NCI-H2196 treated with DMSO at 0.1 percent for 48 hours (cell line): ENCODE data around the gene OR2M3.
"Not testable (repeated sequence)": the region's sequence is repeated elsewhere in the genome, so short reads cannot be mapped to it uniquely, and the experiment has no call there.

ENCODE experiments used
- DNase-seq: peaks from one replicate; lab custom pipeline; 2025; ENCODE audit not compliant: unreplicated experiment; lab: John Stamatoyannopoulos, UW

The OR2M3 gene, protein sequence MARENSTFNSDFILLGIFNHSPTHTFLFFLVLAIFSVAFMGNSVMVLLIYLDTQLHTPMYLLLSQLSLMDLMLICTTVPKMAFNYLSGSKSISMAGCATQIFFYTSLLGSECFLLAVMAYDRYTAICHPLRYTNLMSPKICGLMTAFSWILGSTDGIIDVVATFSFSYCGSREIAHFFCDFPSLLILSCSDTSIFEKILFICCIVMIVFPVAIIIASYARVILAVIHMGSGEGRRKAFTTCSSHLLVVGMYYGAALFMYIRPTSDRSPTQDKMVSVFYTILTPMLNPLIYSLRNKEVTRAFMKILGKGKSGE

GRCh38 chr1:248196965-248197364 lies at the start of gene OR2M3:
OR2M3 (plus strand) TSS chr1:248197265; CDS start chr1:248203068, 5,803 bp downstream.
- DNase-seq = no peak

GRCh38 chr1:248152056-248152827 lies 44.8 kb upstream of the OR2M3 start:
- DNase-seq = no peak

DNA sequence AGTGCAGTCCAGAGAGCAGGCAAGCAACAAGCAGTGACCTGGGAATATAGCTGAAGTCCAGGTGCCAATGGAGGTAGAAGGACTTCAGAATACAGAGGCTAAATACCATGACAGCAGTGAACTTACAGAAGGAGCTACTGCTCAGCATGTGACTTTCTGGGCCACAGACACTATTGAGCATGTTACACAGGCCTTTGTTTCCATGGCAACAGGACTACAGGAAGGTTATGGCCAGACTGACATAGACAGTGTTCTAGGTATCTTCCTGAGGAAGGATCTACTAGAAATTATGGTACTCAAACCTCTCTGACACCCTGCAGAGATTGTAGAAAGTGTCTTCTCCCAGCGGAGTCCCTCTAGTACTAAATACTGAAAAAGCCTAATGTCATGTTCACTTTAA lies 41.1 kb upstream of the OR2M3 start:
- no peak for DNase-seq

GRCh38 chr1:248158758-248159157 lies 38.3 kb upstream of the OR2M3 start:
- DNase-seq = no peak

DNA sequence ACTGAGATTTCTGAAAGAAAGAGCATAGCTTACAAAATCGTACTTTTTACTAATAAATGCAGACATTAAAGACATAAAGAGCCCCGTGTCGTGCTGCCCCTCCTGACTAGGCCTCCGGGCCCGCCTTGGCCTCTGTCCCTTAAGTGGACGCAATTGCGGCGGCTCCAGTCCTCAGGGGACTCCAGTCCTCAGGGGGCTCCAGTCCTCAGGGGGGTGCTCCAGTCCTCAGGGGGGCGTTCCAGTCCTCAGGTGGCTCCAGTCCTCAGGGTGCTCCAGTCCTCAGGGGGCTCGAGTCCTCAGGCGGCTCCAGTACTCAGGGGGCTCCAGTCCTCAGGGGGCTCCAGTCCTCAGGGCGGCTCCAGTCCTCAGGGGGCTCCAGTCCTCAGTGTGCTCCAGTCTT lies 33.0 kb upstream of the OR2M3 start:
- DNase-seq = no peak

DNA sequence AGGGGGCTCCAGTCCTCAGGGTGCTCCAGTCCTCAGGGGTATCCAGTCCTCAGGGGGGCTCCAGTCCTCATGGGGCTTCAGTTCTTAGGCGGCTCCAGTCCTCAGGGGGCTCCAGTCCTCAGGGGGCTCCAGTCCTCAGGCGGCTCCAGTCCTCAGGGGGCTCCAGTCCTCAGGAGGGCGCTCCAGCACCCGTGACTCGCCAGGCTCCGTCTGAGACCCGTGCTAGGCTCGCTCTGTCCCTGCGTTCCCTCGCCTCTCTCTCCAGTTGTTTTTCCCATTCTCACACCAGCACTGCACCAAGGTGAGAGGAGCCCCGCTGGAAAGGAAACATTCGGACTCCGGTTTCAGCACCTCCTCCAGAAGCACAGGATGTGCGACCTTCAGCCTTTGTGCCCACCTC lies 31.9 kb upstream of the OR2M3 start:
- no peak for DNase-seq

- DNase-seq = no peak
These were observed 22.5 kb upstream of the OR2M3 start, which contains the start of gene OR2M2 for GRCh38 chr1:248174521-248174920. OR2M2 (plus strand) TSS chr1:248174821; CDS start chr1:248179986, 5,165 bp downstream.

- no peak for DNase-seq
These were observed 13.1 kb upstream of the OR2M3 start for GRCh38 chr1:248183996-248184395.

GRCh38 chr1:248187363-248187762 lies 9.7 kb upstream of the OR2M3 start:
- DNase-seq = no peak

DNA sequence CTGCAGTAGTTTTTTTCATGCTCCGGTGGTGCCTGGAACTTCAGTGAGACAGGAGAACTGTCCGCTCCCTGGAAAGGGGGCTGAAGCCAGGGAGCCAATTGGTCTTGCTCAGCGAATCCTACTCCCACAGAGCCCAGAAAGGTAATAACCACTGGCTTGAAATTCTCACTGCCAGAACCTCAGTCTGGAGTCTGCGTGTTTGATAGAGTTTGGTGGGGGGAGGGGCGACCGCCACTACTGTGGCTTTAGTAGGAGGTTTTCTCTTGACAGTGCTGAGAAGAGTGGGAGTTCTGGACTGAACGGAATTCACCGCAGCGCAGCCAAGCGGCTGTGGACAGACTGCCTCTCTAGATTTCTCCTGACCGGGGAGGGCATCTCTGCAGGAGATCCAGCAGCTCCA lies 8.0 kb upstream of the OR2M3 start:
- no peak for DNase-seq

GRCh38 chr1:248194117-248194516 lies 2.9 kb upstream of the OR2M3 start:
- no peak for DNase-seq

- DNase-seq = no peak
These were observed 18.8 kb downstream of the OR2M3 start for GRCh38 chr1:248215880-248216279.

GRCh38 chr1:248225537-248225936 lies 28.5 kb downstream of the OR2M3 start:
- DNase-seq = no peak

GRCh38 chr1:248229360-248229908 lies 32.4 kb downstream of the OR2M3 start:
- DNase-seq = no peak

DNA sequence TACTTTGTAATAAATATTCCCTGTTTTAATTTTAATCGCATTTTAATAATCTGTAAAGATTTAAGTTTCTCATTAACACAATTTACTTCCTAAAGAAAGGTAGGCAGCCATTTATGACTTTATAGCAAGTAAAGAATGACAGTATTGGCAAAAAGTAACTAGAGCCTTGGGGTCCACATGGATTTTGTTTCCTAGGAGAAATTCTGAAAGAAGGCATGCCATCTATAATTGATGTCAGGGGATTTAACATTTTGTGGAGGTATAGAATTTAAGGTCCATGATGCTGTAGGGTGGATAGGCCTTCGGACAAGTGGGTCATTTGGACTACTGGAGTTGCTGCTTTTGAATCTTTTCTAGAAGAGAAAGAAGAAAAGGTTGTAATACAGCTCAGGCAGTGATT lies 34.1 kb downstream of the OR2M3 start, which contains the start of gene OR2M4:
OR2M4 (plus strand) TSS at position 301 of the 400 bp plus-strand sequence. CDS start 7,512 bp downstream, outside the sequence.
- DNase-seq = no peak

DNA sequence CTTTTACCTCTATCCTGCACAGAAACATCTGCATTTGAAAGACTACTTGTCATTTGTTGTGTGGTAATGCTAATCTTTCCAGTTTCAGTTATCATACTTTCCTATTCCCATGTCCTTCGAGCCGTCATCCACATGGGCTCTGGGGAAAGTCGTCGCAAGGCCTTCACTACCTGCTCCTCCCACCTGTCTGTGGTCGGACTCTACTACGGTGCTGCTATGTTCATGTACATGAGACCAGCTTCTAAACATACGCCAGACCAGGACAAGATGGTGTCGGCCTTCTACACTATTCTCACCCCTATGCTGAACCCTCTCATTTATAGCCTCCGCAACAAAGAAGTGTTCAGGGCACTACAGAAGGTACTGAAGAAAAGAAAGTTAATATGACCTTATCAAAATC lies 42.4 kb downstream of the OR2M3 start:
- no peak for DNase-seq

DNA sequence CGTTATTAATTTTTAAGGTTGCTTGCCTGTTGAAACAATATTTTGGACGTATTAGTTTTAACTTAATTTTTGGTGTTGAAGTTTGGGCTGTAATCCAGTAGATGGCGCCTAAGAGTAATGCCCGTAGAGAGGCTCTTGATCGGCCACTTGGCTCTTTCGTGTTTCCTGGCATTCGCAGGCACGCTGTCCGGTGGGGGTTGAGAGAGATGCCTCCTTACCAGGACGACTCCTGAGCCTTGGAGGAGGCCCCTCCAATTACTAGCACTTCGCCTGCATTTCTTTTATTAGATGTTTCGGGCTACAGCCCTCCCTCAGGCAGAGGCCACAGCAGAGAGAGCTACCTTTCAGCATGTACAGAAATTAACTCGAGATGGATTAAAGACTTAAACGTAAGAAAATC lies 46.1 kb downstream of the OR2M3 start:
- DNase-seq = no peak

DNA sequence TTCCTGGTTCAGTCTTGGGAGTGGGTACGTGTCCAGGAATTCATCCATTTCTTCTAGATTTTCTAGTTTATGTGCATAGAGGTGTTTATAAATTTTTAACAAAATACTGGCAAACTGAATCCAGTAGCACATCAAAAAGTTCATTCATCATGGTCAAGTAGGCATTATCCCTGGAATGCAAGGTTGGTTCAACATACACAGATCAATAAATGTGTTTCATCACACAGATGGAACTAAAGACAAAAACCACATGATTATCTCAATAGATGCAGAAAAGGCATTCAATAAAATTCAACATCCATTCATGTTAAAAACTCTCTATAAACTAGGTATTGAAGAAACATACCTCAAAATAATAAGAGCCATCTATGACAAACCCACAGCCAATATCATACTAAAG lies 62.2 kb downstream of the OR2M3 start:
- DNase-seq = not testable (repeated sequence)
